Activated naive CD4-positive, alpha-beta T cell treated with anti-CD3 and anti-CD28 coated beads for 36 hours (primary cell): ENCODE measurements around the gene PAX9. TPM values are rescaled to one million over a fixed set of nuclear protein-coding genes. Genes with fewer than 3 reads are reported as not detected.
A peak's percentile ranks its signal among the peaks of the same experiment; 100 is the strongest.

Experiments
- CTCF ChIA-PET: fragments of 350-600 bp; sonication (Branson Sonifier 250); formaldehyde crosslinking; loops from one replicate; lab custom pipeline; 2021; ENCODE audit warnings: antibody characterized with exemption; lab: Charles Lee
- DNase-seq: peaks from one replicate; pipeline ENCODE4 v3.0.0-alpha.2; 2020
- H3K27ac Mint-ChIP-seq: one replicate; pipeline ENCODE4 v1.8.0; 2021; ENCODE audit warnings: mild to moderate bottlenecking, mixed read lengths
- H3K27me3 Mint-ChIP-seq: one replicate; pipeline ENCODE4 v1.8.0; 2021; ENCODE audit warnings: low read depth, mixed read lengths
- H3K36me3 Mint-ChIP-seq: one replicate; pipeline ENCODE4 v1.8.0; 2021; ENCODE audit warnings: low read depth, mixed read lengths
- H3K4me1 Mint-ChIP-seq: one replicate; pipeline ENCODE4 v1.8.0; 2021; ENCODE audit warnings: low read depth, mixed read lengths
- H3K4me3 Mint-ChIP-seq: one replicate; pipeline ENCODE4 v1.8.0; 2021; ENCODE audit warnings: mild to moderate bottlenecking, moderate library complexity, mixed read lengths
- H3K9me3 Mint-ChIP-seq: one replicate; pipeline ENCODE4 v1.8.0; 2021; ENCODE audit warnings: mixed read lengths
- intact Hi-C: fragments of 100-400 bp; cut with micrococcal nuclease; formaldehyde crosslinking; loops from one replicate; pipeline ENCODE4 v1.15.1; 2023
- total RNA-seq, 2 experiments: library from RNA; stranded (reverse); gene quantifications; one replicate each; pipeline ENCODE4 v1.2.3, GENCODE V29; 2021

Gene PAX9
- total RNA-seq, 2 experiments from 2014 or later: not detected

DNA sequence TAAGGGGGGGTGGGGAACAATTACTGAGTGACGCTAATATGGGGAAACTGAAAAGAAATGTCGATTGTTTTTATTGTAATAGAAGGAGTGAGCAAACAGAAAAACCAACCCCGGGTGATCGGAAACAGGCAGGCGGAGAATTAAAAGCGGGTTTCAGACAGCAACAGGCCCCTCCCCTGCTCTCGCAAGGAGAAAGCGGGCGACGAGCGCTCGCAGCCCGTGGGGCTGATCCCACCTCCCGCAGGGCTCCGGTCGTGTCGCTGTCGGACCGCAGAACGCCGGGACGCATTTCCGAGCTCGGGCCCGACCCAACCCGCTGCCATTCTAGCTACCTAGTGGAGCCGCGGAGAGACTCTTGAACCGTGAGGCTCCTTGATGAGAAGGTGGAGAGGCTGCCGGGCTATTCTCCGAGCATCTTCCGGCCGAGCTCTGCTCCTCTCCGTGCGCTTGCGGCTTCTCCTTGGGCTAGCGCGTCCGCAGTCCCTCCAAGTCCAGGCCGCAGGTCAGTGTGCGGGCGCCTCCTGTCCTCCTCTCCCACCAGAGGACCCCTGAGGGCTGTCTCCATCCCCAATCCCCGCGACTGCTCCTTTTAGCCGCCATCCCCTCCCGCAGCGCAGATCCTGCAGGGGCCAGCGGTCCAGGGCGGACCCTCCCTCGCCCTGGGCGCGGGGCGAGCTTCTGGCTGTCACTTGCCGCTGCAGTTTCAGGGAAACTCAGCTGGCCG, 4.1 kb upstream of the PAX9 start:
- Mint-ChIP-seq H3K9me3 (no peaks in the 10 kb centered on the region), H3K36me3 (no peaks in the 10 kb centered on the region), H3K27ac (no peak overlapping the region), H3K4me3 (no peak overlapping the region), H3K27me3 (peaks cover 94% of the 10 kb centered on the region), H3K4me1 (peaks cover 42% of the 10 kb centered on the region)
- CTCF ChIA-PET: interaction anchor here (1.0 to 1.3 kb wide), 2 partner anchors 19 to 137 kb away, joined by 3 read pairs; no protein-coding TSS in a partner anchor
- no peak for DNase-seq
- intact Hi-C loops: loop anchor here (2.0 kb wide), 3 partner anchors 75 to 285 kb away; partner anchors contain the start of gene NKX2-8

DNA sequence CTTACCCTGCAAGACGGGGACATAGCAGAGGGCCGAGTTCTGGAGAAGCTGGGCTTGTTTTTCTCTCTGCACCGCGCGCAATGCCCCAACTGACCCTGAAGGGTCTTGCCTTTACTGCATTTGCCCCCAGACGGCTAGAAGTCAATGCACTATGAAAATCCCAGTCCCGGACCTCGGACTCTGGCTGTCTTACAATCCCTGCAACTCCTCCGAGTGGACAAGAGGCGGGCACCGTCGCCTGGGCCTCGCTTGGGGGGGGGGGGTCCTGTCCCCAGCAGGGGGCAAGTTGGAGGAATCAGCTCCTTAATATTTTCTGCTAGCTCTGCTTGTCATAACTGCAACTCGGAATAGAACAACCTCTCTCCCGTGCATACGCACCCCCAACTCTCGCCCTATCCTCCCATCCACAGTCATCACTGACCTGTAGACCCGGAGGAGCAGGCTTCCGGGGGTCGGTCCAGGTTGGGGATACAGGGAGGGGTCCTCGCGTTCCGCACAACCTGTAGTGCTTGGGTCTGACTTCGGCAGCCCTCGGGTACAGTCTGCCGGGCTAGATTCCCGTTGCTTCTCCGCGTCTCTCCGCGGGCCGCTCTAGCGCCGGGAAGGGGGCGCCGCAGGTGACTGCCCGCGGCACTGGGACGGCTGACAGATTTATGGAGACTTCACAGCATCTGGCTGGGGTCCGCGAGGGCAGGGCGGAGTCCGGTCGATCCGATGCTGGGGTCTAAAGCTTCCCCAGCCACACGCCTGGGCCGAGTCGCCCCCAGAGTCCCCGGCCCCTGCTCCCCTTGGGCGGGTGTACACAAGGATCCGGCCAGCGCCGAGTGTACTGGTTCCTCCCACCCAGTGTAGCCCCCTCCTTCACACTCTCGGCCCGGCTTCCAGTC, 3.3 kb upstream of the PAX9 start:
- intact Hi-C loops: no loop called here
- Mint-ChIP-seq H3K36me3 (no peaks in the 10 kb centered on the region), H3K27ac (no peak overlapping the region), H3K4me1 (peaks cover 50% of the 10 kb centered on the region), H3K27me3 (peaks cover 94% of the 10 kb centered on the region), H3K4me3 (no peak overlapping the region), H3K9me3 (no peaks in the 10 kb centered on the region)
- CTCF ChIA-PET: interaction anchor here (0.6 to 1.3 kb wide), 2 partner anchors 138 to 139 kb away, joined by 3 to 4 read pairs; no protein-coding TSS in a partner anchor
- no peak for DNase-seq

DNA sequence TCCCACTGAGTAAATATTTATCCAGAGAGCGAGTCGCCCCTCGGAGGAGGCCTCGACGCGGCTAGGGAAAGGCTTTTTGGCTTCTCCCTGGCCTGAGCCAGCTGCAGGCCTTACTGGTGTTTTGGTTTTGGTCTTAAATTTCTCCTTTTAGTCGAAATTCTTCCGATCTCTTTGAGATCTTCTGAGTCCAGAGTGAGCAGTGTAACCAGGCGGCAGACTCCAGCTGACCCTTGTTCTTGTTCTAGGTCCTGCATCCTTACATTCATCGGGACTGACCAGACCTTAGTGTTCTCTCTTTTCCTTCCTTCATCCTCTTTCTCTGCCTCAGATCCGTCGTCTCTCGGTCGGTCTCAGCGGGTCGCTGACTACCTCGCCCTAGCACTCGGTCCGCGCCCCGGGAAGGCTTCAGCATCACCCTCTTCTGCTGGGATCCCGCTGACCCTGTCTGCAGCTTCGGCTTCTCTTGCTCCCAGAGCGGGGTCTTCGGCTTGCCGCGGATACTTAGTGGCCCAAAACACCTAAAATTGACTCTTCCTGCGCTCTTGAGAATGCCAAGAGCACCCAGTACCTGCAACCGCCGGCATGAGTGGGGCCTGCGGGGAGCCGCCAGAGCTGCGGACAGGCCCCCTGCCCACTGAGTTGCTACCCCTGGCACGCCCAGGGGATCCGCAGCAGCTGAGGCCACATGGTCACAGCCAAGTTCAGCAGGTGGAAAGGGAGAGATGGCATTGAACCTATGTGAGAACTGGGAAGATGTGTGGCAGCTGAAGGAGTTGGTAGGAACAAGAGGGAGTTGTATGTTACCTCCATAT, 2.4 kb upstream of the PAX9 start:
- intact Hi-C loops: no loop called here
- Mint-ChIP-seq H3K9me3 (no peaks in the 10 kb centered on the region), H3K36me3 (no peaks in the 10 kb centered on the region), H3K4me1 (peaks cover 58% of the 10 kb centered on the region), H3K27me3 (peaks cover 97% of the 10 kb centered on the region), H3K4me3 (no peak overlapping the region), H3K27ac (no peak overlapping the region)
- DNase-seq: no peak
- CTCF ChIA-PET: interaction anchor here (0.6 to 1.3 kb wide), 3 partner anchors 105 to 140 kb away, joined by 3 to 4 read pairs (median 3); no protein-coding TSS in a partner anchor

DNA sequence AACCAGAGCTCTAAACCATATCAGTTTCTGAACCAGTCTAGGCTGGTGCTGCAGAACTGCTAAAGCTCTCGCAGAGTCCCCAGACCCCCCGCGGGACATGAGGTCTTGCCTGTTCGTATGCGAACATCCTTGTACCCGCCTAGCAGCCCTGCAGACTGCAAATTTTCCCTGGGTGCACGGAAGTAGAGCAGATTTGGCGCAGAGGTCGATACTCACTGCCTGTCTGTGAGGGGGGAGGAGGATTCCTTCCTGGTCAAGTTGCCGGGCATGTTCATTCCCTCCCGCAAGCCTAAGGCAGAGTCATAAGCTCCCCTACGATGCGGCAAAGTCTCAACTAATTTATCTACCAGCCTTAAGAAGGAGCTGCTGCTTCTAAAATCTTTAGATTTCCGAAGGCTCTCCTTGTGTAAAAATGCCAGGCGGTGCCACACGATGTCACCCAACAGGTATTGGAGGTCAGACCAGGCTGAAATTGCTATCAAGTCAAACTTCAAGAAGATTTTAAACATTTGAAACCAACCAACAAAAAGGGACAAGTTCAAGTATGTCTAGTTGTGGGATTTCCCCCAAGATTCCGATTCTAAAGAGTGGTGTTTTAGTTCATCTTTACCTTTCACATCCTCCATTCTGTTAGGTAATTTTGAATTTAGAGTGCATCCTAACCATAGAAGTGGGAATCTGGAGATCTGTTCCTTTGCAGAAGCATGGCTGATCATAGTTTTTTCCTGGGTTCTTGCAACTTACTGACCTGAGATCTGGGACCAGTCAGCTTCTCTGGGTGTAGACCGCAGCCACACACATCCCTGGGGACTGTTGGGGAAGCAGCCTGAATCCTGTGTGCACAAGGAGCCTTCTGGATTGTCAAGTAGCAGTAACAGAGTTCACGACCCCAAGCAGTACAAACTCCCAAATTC, 1.6 kb upstream of the PAX9 start:
- peaks cover 58% of the 10 kb centered on the region for H3K4me1 Mint-ChIP-seq
- intact Hi-C loops: loop anchor here (5.0 to 10.0 kb wide), 3 partner anchors 87 to 937 kb away; partner anchors contain the start of genes FOXA1 and TTC6
- H3K27ac Mint-ChIP-seq: no peak overlapping the region
- H3K9me3 Mint-ChIP-seq: no peaks in the 10 kb centered on the region
- peaks cover 97% of the 10 kb centered on the region for H3K27me3 Mint-ChIP-seq
- DNase-seq: no peak
- CTCF ChIA-PET: interaction anchor here (0.6 kb wide), 1 partner anchor 106 kb away, joined by 3 read pairs; no protein-coding TSS in a partner anchor
- H3K4me3 Mint-ChIP-seq: no peak overlapping the region
- H3K36me3 Mint-ChIP-seq: no peaks in the 10 kb centered on the region

DNA sequence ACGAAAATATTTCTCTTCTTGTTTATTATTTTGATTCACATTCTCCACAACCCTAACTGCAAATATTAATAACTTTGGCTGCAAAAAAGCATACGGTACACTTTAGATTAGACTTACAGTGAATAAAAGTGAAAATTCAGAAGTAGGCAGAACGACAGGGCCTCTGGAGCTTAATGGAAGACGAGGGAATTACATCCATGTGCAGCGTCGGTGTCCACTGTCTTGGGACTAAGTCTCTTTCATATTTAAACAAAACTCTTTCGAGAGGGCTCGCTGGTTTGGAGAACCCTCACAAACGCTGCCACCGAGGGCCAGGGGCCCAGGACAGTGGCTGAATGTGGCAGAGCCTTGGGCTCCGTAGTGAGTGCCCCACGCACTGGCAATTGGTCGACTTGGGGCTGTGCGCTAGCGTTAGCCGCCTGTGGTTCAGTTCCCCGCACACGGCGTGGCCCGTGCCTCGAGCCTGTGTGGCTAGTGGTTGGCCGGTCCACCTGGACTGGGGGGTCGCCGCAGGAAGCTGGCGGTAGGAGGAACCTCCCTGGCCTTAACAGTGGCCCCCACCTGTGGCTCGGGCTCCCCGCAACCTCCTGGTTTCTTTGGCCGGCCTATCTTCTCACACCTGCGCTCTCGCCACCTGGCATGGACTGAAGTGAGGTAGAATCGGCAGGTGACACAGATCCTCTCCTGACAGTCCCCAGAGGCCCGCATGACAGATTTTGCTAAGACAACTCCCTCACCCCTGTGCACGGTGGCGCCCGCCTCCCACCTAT, 739 bp upstream of the PAX9 start:
- Mint-ChIP-seq H3K27ac (peak overlapping the region; percentile 19), H3K36me3 (no peaks in the 10 kb centered on the region), H3K4me1 (peaks cover 49% of the 10 kb centered on the region), H3K9me3 (no peaks in the 10 kb centered on the region), H3K4me3 (peak overlapping the region; percentile 48), H3K27me3 (peaks cover 97% of the 10 kb centered on the region)
- CTCF ChIA-PET: no interaction called here
- intact Hi-C loops: loop anchor here (5.0 to 10.0 kb wide), 3 partner anchors 86 to 936 kb away; partner anchors contain the start of genes FOXA1 and TTC6
- DNase-seq: no peak

DNA sequence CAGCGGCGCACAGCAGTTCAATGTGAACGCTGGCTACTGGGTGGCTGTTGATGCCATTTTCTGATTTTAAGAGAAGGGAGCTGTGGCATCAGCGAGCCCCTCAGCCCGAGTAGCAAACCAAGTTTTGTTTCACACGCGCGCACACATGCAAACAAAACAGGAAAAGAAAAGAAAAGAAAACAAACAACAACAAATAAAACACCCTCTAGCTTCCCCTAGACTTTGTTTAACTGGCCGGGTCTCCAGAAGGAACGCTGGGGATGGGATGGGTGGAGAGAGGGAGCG, 540 bp downstream of the PAX9 start:
- DNase-seq: no peak
- H3K9me3 Mint-ChIP-seq: no peaks in the 10 kb centered on the region
- peaks cover 44% of the 10 kb centered on the region for H3K4me1 Mint-ChIP-seq
- intact Hi-C loops: loop anchor here (5.0 to 10.0 kb wide), 3 partner anchors 85 to 935 kb away; partner anchors contain the start of genes FOXA1 and TTC6
- no peaks in the 10 kb centered on the region for H3K36me3 Mint-ChIP-seq
- CTCF ChIA-PET: no interaction called here
- peak overlapping the region; percentile 41 for H3K27ac Mint-ChIP-seq
- peak overlapping the region; percentile 48 for H3K4me3 Mint-ChIP-seq
- H3K27me3 Mint-ChIP-seq: peaks cover 91% of the 10 kb centered on the region

DNA sequence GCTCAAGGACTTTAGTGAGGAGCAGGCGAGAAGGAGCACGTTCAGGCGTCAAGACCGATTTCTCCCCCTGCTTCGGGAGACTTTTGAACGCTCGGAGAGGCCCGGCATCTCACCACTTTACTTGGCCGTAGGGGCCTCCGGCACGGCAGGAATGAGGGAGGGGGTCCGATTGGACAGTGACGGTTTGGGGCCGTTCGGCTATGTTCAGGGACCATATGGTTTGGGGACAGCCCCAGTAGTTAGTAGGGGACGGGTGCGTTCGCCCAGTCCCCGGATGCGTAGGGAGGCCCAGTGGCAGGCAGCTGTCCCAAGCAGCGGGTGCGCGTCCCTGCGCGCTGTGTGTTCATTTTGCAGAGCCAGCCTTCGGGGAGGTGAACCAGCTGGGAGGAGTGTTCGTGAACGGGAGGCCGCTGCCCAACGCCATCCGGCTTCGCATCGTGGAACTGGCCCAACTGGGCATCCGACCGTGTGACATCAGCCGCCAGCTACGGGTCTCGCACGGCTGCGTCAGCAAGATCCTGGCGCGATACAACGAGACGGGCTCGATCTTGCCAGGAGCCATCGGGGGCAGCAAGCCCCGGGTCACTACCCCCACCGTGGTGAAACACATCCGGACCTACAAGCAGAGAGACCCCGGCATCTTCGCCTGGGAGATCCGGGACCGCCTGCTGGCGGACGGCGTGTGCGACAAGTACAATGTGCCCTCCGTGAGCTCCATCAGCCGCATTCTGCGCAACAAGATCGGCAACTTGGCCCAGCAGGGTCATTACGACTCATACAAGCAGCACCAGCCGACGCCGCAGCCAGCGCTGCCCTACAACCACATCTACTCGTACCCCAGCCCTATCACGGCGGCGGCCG, 1.1 kb downstream of the PAX9 start:
- peaks cover 89% of the 10 kb centered on the region for H3K27me3 Mint-ChIP-seq
- no peak overlapping the region for H3K27ac Mint-ChIP-seq
- CTCF ChIA-PET: no interaction called here
- DNase-seq: no peak
- intact Hi-C loops: loop anchor here (5.0 to 10.0 kb wide), 3 partner anchors 85 to 935 kb away; partner anchors contain the start of genes FOXA1 and TTC6
- H3K4me1 Mint-ChIP-seq: peaks cover 44% of the 10 kb centered on the region
- H3K9me3 Mint-ChIP-seq: no peaks in the 10 kb centered on the region
- no peaks in the 10 kb centered on the region for H3K36me3 Mint-ChIP-seq
- H3K4me3 Mint-ChIP-seq: peak overlapping the region; percentile 9

DNA sequence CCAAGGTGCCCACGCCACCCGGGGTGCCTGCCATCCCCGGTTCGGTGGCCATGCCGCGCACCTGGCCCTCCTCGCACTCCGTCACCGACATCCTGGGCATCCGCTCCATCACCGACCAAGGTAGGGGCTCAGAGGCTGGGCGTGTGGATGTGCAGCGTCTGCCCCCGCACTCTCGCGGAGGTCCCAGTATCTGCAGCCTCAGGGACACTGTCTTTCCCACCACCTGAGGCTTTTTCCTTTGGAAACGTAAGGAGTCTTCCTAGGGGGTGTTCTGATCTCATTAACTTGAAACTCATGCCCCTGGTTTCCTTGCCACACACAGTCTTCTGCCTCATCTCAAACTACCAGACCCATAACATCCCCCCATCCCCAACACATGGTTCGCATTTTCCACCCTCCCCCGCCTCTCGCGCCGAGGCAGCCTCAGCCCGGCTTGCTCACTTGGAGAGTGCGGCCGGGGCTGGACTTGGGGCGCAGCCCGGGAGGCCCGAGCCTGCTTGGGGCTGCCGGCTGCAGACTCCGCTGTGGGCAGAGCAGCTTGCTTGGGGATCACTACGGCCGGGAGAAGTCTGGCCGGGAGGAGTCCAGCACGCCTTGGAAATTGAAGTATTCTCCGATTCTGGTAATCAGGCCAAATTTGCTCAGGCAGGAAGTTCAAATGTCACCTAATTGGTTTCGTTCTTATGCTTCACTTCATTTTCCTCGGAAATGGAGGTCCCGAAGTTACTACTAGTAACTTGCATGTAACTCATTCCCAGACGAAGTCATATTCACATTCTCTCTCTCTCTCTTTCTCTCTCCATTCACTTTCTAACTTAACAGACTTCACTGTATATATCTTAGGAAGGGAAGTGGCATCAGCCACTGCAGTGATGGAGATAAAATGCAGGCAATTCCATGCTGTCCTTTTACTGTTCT, 2.0 kb downstream of the PAX9 start:
- H3K27me3 Mint-ChIP-seq: peaks cover 84% of the 10 kb centered on the region
- H3K36me3 Mint-ChIP-seq: no peaks in the 10 kb centered on the region
- H3K27ac Mint-ChIP-seq: no peak overlapping the region
- no peaks in the 10 kb centered on the region for H3K9me3 Mint-ChIP-seq
- peak overlapping the region; percentile 21 for H3K4me3 Mint-ChIP-seq
- intact Hi-C loops: loop anchor here (1.0 to 10.0 kb wide), 4 partner anchors 7 to 934 kb away; partner anchors contain the start of genes FOXA1 and TTC6
- no peak for DNase-seq
- CTCF ChIA-PET: no interaction called here
- peaks cover 44% of the 10 kb centered on the region for H3K4me1 Mint-ChIP-seq
